Dendritic cell treated with granulocyte-macrophage colony-stimulating factor and Interleukin-4, amounts not matched to agents 40 ng/mL and 50 ng/mL, for 4 days (primary cell): ENCODE data around the gene GLIS1.

ENCODE experiments used
- H3K27ac Mint-ChIP-seq: one replicate; pipeline ENCODE4 v1.8.0; 2022; ENCODE audit warnings: mild to moderate bottlenecking, mixed read lengths
- H3K27me3 Mint-ChIP-seq: one replicate; pipeline ENCODE4 v1.8.0; 2022; ENCODE audit warnings: mild to moderate bottlenecking, mixed read lengths
- H3K36me3 Mint-ChIP-seq: one replicate; pipeline ENCODE4 v1.8.0; 2022; ENCODE audit warnings: low read depth, mixed read lengths
- H3K4me1 Mint-ChIP-seq: one replicate; pipeline ENCODE4 v1.8.0; 2022; ENCODE audit warnings: low read depth, mixed read lengths
- H3K4me3 Mint-ChIP-seq: one replicate; pipeline ENCODE4 v1.8.0; 2022; ENCODE audit warnings: mild to moderate bottlenecking, moderate library complexity, mixed read lengths
- H3K9me3 Mint-ChIP-seq: one replicate; pipeline ENCODE4 v1.8.0; 2022; ENCODE audit warnings: mixed read lengths
- intact Hi-C: fragments of 100-400 bp; cut with micrococcal nuclease; formaldehyde crosslinking; loops from one replicate; pipeline ENCODE4 v1.15.0; 2022

Gene GLIS1

GRCh38 chr1:53502641-53503432, 236.1 kb downstream of the GLIS1 start:
- H3K4me3 Mint-ChIP-seq = no peak overlapping the region
- H3K4me1 Mint-ChIP-seq = no peaks in the 10 kb centered on the region
- H3K27ac Mint-ChIP-seq = no peak overlapping the region
- no peaks in the 10 kb centered on the region for H3K9me3 Mint-ChIP-seq
- intact Hi-C loops = no loop called here
- no peaks in the 10 kb centered on the region for H3K27me3 Mint-ChIP-seq
- H3K36me3 Mint-ChIP-seq = no peaks in the 10 kb centered on the region

DNA sequence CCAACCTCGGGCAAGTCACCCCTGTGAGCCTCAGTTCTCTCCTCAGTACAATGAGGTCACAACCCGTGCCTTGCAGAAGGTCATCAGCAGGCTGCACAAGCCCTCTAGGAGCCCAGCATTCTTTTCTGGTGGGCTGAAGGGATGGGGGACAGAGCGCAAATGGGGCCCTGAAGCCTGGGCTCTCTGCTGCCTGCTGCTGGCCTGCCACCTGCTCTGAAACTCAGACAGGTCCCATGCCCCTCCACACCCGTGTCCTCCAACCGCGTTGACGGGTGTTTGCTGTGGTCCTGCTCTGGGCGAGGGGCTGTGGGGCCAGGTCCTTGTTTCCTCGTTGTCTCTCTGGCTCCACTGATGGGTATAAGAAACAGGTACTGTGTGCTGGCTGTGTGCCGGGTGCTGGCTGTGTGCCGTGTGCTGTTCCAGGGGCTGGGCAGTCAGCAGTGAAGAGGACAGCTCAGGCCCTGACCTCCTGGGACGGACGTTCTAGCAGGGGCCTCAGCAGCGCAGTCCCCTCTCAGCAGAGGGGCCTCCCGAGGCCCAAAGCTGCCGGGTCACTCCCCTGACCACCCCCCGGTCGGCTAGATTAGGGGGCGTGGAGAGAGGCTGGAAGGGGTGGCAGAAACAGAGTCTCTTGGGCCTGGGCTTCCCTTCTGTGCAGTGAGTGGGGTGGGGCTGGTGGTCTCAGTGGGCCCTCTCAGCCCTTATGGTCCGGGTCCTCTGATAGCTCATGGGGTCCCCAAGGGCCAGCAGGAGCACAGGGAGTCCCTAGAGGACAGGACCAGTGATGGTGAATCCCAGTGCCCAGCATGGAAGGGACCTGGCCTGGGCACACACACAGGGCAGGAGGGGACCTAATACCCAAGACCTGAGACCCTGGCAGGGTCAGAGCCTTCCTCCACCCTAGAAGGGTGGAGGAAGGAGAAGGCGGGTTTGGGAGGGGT, 237.6 kb downstream of the GLIS1 start:
- H3K27me3 Mint-ChIP-seq = no peaks in the 10 kb centered on the region
- intact Hi-C loops = no loop called here
- no peaks in the 10 kb centered on the region for H3K36me3 Mint-ChIP-seq
- H3K4me1 Mint-ChIP-seq = no peaks in the 10 kb centered on the region
- no peak overlapping the region for H3K4me3 Mint-ChIP-seq
- H3K9me3 Mint-ChIP-seq = no peaks in the 10 kb centered on the region
- no peak overlapping the region for H3K27ac Mint-ChIP-seq

DNA sequence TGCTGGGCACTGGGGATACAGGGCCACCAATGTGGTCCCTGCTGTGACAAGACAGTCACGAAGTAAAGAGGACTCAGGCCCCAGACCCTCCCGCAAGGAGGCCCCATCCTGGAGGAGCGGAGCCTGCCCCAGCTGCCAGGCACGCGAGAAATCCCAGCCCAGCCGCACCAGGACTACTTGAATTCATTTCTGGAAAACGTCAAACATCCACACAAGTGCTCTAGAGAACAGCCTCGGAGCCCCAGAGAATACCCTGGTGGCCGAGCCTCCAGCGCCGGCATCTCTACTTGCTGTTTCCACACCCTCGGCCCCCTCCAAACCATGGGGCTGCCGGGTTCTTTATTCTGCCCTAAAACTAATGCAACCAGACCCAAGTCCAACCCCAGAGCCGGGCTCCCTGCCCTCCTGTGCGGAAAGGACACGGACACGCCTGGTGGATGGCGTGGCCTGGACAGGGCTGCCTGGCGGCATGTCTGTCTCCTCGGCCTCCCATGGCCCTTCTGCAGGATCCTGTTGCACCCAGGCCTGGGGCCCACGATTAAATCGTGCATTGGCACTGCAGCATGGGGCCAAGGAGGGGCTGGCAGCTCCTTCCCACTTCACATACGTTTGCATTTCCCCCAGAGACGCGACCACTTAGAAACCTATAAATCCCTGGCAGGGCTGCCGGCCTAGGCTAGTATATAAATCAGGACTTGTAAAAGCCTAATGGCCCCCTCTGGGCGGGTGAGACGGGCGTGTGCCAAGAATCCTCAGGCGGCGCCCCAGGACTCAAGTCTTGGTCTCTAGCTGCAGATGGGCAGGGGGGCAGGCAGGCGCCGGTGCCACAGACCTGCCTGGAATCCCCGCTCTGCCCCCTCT, 238.5 kb downstream of the GLIS1 start:
- no peaks in the 10 kb centered on the region for H3K4me1 Mint-ChIP-seq
- H3K27ac Mint-ChIP-seq = no peak overlapping the region
- H3K9me3 Mint-ChIP-seq = no peaks in the 10 kb centered on the region
- intact Hi-C loops = no loop called here
- H3K27me3 Mint-ChIP-seq = no peaks in the 10 kb centered on the region
- H3K36me3 Mint-ChIP-seq = no peaks in the 10 kb centered on the region
- H3K4me3 Mint-ChIP-seq = no peak overlapping the region

GRCh38 chr1:53499257-53500203, 239.4 kb downstream of the GLIS1 start:
- Mint-ChIP-seq H3K4me1 (no peaks in the 10 kb centered on the region), H3K9me3 (no peaks in the 10 kb centered on the region), H3K27ac (no peak overlapping the region), H3K4me3 (no peak overlapping the region), H3K27me3 (no peaks in the 10 kb centered on the region), H3K36me3 (no peaks in the 10 kb centered on the region)
- intact Hi-C loops = no loop called here

DNA sequence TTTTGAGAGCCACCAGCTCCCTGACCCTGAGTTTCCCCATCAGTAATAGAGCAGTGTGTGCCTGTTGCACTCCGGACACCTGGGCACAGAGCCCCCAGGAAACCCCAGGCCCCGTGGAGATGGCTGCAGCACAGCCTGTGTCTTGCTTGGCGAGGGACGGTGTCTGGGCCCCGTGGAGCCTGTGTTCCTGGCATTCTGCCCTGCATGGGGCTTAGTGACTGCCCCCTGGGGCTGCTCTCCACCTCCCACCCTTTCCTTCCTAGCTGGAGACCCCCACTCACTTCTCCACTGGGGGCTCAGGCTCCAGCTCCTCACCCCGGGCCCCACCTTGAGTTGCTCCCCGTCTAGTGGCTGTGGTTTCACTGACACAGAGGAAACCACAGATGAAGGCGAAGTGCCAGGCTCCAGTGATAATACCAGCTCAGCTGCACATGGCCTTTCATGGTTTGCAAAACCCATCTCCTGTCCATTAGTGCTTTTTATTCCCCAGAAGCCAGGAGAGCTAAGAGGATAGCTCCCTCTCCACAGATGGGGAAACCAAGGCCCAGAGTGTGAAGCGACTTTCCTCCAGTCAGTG, 240.3 kb downstream of the GLIS1 start:
- Mint-ChIP-seq H3K27ac (no peak overlapping the region), H3K9me3 (no peaks in the 10 kb centered on the region), H3K27me3 (no peaks in the 10 kb centered on the region), H3K36me3 (no peaks in the 10 kb centered on the region), H3K4me1 (no peaks in the 10 kb centered on the region), H3K4me3 (no peak overlapping the region)
- intact Hi-C loops = no loop called here

DNA sequence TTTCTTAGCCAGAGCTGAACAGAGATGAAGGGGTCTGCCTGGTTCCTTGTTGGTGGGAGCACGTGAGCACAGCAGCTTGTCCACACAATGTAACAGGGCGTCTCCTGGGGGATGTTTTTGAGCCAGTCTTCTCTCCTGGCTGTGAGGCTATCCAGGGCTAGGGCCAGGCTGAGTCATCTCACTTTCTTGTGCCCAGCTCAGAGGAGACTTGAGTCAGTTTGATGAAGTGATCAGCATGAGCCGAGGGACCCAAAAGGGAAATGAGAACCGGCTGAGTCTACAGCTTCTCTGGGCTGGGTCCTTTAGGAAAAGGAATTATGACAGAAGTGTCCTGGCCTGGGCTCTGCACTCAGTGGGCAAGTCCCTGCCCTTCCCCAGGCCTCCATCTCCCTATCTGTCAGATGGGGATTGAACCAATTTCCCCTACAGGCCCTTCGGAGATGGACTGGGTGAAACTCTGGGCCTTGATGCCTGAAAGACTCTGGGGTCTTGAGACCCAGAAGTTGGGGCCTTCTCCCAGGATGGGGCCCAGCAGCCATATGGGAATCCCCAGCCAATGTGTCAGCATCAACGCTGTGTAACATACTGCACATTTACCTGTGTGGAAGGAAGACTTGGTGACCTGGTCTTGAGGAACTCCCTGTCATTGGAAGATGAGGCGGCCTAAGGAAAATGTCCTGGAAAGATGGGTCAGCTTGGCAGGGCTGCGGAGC, 243.2 kb downstream of the GLIS1 start:
- Mint-ChIP-seq H3K4me1 (no peaks in the 10 kb centered on the region), H3K9me3 (no peaks in the 10 kb centered on the region), H3K27ac (no peak overlapping the region), H3K27me3 (no peaks in the 10 kb centered on the region), H3K36me3 (no peaks in the 10 kb centered on the region), H3K4me3 (no peak overlapping the region)
- intact Hi-C loops = no loop called here

DNA sequence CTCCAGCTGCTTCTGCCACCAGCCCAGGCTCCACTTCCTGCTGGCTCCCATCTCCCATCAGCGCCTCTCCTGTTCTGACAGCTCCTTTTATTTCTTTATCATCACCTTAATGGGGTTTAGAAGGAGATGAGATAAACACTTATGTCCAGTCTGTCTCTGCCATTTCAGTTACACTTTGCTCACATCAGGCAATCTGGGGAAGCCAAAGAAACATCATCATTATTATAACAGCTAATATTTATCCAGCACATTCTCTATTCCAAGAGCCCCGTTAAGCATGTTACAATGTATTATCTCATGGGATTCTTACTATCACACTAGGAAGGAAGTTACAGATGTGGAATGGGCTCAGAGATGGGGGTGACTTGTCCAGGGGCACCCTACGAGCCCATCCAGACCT, 248.6 kb downstream of the GLIS1 start:
- intact Hi-C loops = no loop called here
- Mint-ChIP-seq H3K9me3 (no peaks in the 10 kb centered on the region), H3K36me3 (no peaks in the 10 kb centered on the region), H3K27me3 (peaks cover 3% of the 10 kb centered on the region), H3K27ac (no peak overlapping the region), H3K4me3 (no peak overlapping the region), H3K4me1 (no peaks in the 10 kb centered on the region)

GRCh38 chr1:53486395-53487026, 252.5 kb downstream of the GLIS1 start:
- Mint-ChIP-seq H3K4me1 (no peaks in the 10 kb centered on the region), H3K27ac (no peak overlapping the region), H3K9me3 (no peaks in the 10 kb centered on the region), H3K27me3 (peaks cover 7% of the 10 kb centered on the region), H3K36me3 (no peaks in the 10 kb centered on the region), H3K4me3 (no peak overlapping the region)
- intact Hi-C loops = loop anchor here (5.0 kb wide), 1 partner anchor 1326 kb away; no protein-coding TSS in a partner anchor

DNA sequence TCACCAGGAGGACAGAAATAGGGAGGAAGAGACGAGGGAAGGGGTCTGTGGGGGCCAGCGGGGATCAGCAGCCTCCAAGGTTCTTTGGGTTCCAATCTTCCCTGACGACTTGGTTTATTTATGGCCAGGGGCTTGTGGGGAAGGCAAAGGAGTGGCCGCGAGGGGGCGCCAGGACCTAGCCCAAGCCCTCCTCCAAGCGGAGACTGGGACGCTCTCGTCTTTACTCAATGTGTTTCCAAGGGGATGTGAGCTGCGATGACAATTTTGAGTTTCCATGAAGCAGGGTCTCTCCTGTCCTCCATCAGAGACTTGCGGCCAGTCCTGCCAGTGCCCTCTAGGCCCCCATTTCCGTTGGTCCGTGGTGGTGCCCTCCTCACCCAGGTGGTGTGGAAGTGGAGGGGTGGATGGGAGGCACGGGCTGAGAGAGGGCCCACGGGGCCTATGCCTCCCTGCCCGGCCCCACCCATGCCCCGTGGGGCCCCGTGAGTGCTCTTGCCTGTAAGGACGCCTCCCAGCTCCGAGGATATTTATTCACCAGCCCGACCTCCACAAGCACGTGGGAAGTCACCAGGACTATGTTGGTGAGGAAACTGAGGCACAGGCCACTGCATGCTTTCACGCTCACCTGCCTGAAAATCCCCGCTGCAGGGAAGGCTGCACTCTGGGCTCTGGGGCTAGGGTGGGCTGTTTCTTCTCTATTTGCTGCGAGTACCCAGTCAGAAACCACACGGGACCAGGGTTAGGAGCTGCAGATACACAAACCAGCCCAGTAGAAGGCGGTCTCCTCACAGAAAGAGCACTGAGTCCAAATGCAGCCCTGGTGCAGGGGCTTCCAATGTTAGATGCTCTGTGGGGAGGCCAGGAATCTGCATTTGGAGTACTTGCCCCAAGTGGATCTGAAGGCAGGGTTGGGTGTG, 253.2 kb downstream of the GLIS1 start:
- Mint-ChIP-seq H3K4me1 (no peaks in the 10 kb centered on the region), H3K36me3 (no peaks in the 10 kb centered on the region)

GRCh38 chr1:53484705-53485477, 254.1 kb downstream of the GLIS1 start:
- H3K27me3 Mint-ChIP-seq = peaks cover 6% of the 10 kb centered on the region

More for the DNA sequence above, 253.2 kb downstream of the GLIS1 start:
- Mint-ChIP-seq H3K27ac (no peak overlapping the region), H3K9me3 (no peaks in the 10 kb centered on the region), H3K27me3 (peaks cover 7% of the 10 kb centered on the region), H3K4me3 (no peak overlapping the region)
- intact Hi-C loops = loop anchor here (1.0 to 5.0 kb wide), 2 partner anchors 269 to 1327 kb away; no protein-coding TSS in a partner anchor

More at GRCh38 chr1:53484705-53485477, 254.1 kb downstream of the GLIS1 start:
- H3K9me3 Mint-ChIP-seq = no peaks in the 10 kb centered on the region
- no peaks in the 10 kb centered on the region for H3K36me3 Mint-ChIP-seq
- H3K27ac Mint-ChIP-seq = no peak overlapping the region
- intact Hi-C loops = loop anchor here (1.0 to 5.0 kb wide), 2 partner anchors 269 to 1327 kb away; no protein-coding TSS in a partner anchor
- H3K4me3 Mint-ChIP-seq = no peak overlapping the region
- no peaks in the 10 kb centered on the region for H3K4me1 Mint-ChIP-seq
